ENCODE results near the gene KCNS3. TPM values are rescaled to one million over a fixed set of nuclear protein-coding genes. Genes with fewer than 3 reads are reported as not detected.

The KCNS3 gene
- total and polyA plus RNA-seq, 9 of the 15 experiments (the other 6 are each of a cell fraction or from before 2014, with no cell fraction given) = 0.01 to 0.75 (median 0.25) TPM

DNA sequence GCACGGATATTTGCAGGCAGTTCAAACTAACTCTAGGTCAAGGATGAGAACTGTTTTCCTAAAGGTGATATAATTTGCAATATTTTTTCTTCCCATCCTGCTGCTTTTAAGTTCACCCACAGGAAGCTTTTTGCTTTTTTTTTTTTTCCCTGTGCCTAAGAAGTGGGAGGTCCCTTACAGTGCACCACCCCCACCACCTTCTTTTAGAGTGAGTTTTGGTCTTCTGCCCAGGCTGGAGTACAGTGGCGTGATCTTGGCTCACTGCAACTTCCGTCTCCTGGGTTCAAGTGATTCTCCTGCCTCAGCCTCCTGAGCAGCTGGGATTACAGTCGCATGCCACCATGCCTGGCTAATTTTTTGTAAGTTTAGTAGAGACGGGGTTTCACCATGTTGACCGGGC is 82.5 kb downstream of the KCNS3 start:
- H3K9me1 ChIP-seq (ENCODE audit: control insufficient read depth, insufficient read depth, low read length) = no peaks in the 10 kb centered on the region
- no peak overlapping the region for H3K9ac ChIP-seq (ENCODE audit: insufficient read depth in 1 of 2, low read depth in 2 of 2, low read length in 2 of 2)
- WGBS (ENCODE audit: insufficient coverage, low coverage, missing lambda C conversion rate) = 5% methylated on average over 6 of the region's 6 CpGs
- ChIA-PET POLR2A (no interaction called here), CTCF (ENCODE audit: low intra/inter-chr PET ratio) (no interaction called here)
- no peak overlapping the region for H3K27ac ChIP-seq (ENCODE audit: extremely low read depth, low read depth, low read length)
- DNase-seq (ENCODE audit: extremely low read depth in 1 of 4, low spot score in 3 of 4) (no peak), FAIRE-seq (no peak), ATAC-seq (no peak)
- in situ Hi-C loops (cut with MboI) = no loop called here
- intact Hi-C loops (cut with micrococcal nuclease) = no loop called here
- no peaks in the 10 kb centered on the region for H3K4me1 ChIP-seq (replicated peaks in 1 of 2; ENCODE audit: control insufficient read depth in 2 of 2, insufficient read depth in 2 of 2, low read length in 2 of 2)
- no peak overlapping the region for H2AFZ ChIP-seq (ENCODE audit: low read depth, low read length)
- no peaks in the 10 kb centered on the region; a peak in 1 of 5 replicates for H3K27me3 ChIP-seq (ENCODE audit: control insufficient read depth in 2 of 2, insufficient read depth in 2 of 2, low read length in 2 of 2)
- H3K36me3 ChIP-seq (ENCODE audit: control insufficient read depth, insufficient read depth, low read length) = no peaks in the 10 kb centered on the region
- H3K4me2 ChIP-seq (ENCODE audit: insufficient read depth, low read length) = no peak overlapping the region
- no peaks in the 10 kb centered on the region for H3K9me3 ChIP-seq (replicated peaks; ENCODE audit: control insufficient read depth, insufficient read depth, low read depth, low read length)
- H3K4me3 ChIP-seq = no peak overlapping the region
- no TSS peak for BruUV-seq (replicated peaks)
- TF ChIP-seq CREB1 (IDR thresholded peaks at IDR 0.05) = no peak
- no peak for TF ChIP-seq CREB1 (CRISPR knock-in tag; IDR thresholded peaks at IDR 0.05)
- TF ChIP-seq, protein P1, sequence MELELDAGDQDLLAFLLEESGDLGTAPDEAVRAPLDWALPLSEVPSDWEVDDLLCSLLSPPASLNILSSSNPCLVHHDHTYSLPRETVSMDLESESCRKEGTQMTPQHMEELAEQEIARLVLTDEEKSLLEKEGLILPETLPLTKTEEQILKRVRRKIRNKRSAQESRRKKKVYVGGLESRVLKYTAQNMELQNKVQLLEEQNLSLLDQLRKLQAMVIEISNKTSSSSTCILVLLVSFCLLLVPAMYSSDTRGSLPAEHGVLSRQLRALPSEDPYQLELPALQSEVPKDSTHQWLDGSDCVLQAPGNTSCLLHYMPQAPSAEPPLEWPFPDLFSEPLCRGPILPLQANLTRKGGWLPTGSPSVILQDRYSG (tag; conservative IDR thresholded peaks at IDR 0.05; ENCODE audit: low read depth) = no peak
- no peak for TF ChIP-seq CBX3 (IDR thresholded peaks at IDR 0.05; ENCODE audit: borderline replicate concordance in 1 of 2, low read length in 2 of 2)
- no peak for TF ChIP-seq SETDB1 (IDR thresholded peaks at IDR 0.05; ENCODE audit: low read length)
- TF ChIP-seq CBFA2T2 (conservative IDR thresholded peaks at IDR 0.05) = no peak
- TF ChIP-seq, protein P2, sequence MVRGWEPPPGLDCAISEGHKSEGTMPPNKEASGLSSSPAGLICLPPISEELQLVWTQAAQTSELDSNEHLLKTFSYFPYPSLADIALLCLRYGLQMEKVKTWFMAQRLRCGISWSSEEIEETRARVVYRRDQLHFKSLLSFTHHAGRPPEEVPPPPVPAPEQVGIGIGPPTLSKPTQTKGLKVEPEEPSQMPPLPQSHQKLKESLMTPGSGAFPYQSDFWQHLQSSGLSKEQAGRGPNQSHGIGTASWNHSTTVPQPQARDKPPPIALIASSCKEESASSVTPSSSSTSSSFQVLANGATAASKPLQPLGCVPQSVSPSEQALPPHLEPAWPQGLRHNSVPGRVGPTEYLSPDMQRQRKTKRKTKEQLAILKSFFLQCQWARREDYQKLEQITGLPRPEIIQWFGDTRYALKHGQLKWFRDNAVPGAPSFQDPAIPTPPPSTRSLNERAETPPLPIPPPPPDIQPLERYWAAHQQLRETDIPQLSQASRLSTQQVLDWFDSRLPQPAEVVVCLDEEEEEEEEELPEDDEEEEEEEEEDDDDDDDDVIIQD (CRISPR knock-in tag; IDR thresholded peaks at IDR 0.05) = no peak
- TF ChIP-seq CBFB (CRISPR knock-in tag; IDR thresholded peaks at IDR 0.05) = no peak
- TF ChIP-seq CHCHD3 (CRISPR knock-in tag; IDR thresholded peaks at IDR 0.05) = no peak
- no peak for TF ChIP-seq POLR2AphosphoS2 (IDR thresholded peaks at IDR 0.05; ENCODE audit: low read length)
- TF ChIP-seq HNRNPUL1 (IDR thresholded peaks at IDR 0.05; ENCODE audit: low read length) = no peak
- no peak for TF ChIP-seq ZNF165 (CRISPR knock-in tag; IDR thresholded peaks at IDR 0.05; ENCODE audit: borderline replicate concordance)
- TF ChIP-seq, protein P3, sequence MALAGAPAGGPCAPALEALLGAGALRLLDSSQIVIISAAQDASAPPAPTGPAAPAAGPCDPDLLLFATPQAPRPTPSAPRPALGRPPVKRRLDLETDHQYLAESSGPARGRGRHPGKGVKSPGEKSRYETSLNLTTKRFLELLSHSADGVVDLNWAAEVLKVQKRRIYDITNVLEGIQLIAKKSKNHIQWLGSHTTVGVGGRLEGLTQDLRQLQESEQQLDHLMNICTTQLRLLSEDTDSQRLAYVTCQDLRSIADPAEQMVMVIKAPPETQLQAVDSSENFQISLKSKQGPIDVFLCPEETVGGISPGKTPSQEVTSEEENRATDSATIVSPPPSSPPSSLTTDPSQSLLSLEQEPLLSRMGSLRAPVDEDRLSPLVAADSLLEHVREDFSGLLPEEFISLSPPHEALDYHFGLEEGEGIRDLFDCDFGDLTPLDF (CRISPR knock-in tag; IDR thresholded peaks at IDR 0.05) = no peak
- no peak for TF ChIP-seq RBM14 (IDR thresholded peaks at IDR 0.05; ENCODE audit: borderline replicate concordance, insufficient read depth, low read depth, low read length)
- no peak for TF ChIP-seq POLR2A (conservative IDR thresholded peaks at IDR 0.05)
- TF ChIP-seq NFIC (IDR thresholded peaks at IDR 0.05) = no peak
- TF ChIP-seq ZKSCAN8 (CRISPR knock-in tag; IDR thresholded peaks at IDR 0.05) = no peak
- TF ChIP-seq DMBX1 (CRISPR knock-in tag; IDR thresholded peaks at IDR 0.05; ENCODE audit: borderline replicate concordance) = no peak
- H4K20me1 ChIP-seq (replicated peaks; ENCODE audit: control insufficient read depth, insufficient read depth, low read length) = no peaks in the 10 kb centered on the region
- H3K79me2 ChIP-seq (ENCODE audit: control insufficient read depth, insufficient read depth, low read length) = no peaks in the 10 kb centered on the region
